Endothelial cell of coronary artery (primary cell): ENCODE measurements around the gene PLD2. TPM values are rescaled to one million over a fixed set of nuclear protein-coding genes. Genes with fewer than 3 reads are reported as not detected.

Experiments
- total RNA-seq: library from RNA; depleted of rRNA; stranded (reverse); fragments of >200 nt; gene quantifications from 2 replicates; pipeline ENCODE4 v1.2.3, GENCODE V29; 2014

The PLD2 gene
- 28.0 and 28.3 TPM in 2 replicates for total RNA-seq

GRCh38 chr17:4806777-4807604 is at the start of gene PLD2:
Gene PLD2, plus strand, starts transcription at chr17:4807152. Its CDS starts 621 bp downstream, at chr17:4807773.

GRCh38 chr17:4771519-4772234 is 35.3 kb upstream of the PLD2 start, which contains the start of gene TM4SF5:
Gene TM4SF5, plus strand, starts transcription at chr17:4771886. Its CDS starts 37 bp downstream, at chr17:4771923.

GRCh38 chr17:4786106-4786511 is 20.8 kb upstream of the PLD2 start, which contains the start of gene VMO1:
Gene VMO1, minus strand, starts transcription at chr17:4786364. Its CDS starts 12 bp downstream, at chr17:4786352.

GRCh38 chr17:4788807-4789700 is 17.9 kb upstream of the PLD2 start, which contains the start of gene GLTPD2:
Gene GLTPD2, plus strand, starts transcription at chr17:4788964. Its CDS starts 48 bp downstream, at chr17:4789012.

GRCh38 chr17:4802228-4802627 is 4.7 kb upstream of the PLD2 start, which contains the start of gene C17orf114:
Gene C17orf114, minus strand, starts transcription at chr17:4802328.

GRCh38 chr17:4833178-4833940 is 26.4 kb downstream of the PLD2 start, which contains the start of gene MINK1:
Gene MINK1, plus strand, starts transcription at chr17:4833340. Its CDS starts 244 bp downstream, at chr17:4833584.

Other genes with a start within 250 kb of the PLD2 start
- gene GGT6, start 246.6 kb upstream of the PLD2 start, total RNA-seq: not detected in 2 replicates
- gene SMTNL2, start 222.6 kb upstream of the PLD2 start, total RNA-seq: under 0.01 TPM in 1 of 2 replicates, not detected in the other
- gene ALOX15, start 165.5 kb upstream of the PLD2 start, total RNA-seq: not detected in 2 replicates
- gene PELP1, start 103.0 kb upstream of the PLD2 start, total RNA-seq: 14.3 and 17.8 TPM in 2 replicates
- 5.3 and 7.0 TPM in 2 replicates for gene ARRB2, start 96.5 kb upstream of the PLD2 start, total RNA-seq
- gene MED11, start 75.7 kb upstream of the PLD2 start, total RNA-seq: 9.3 and 10.7 TPM in 2 replicates
- gene ZMYND15, start 67.3 kb upstream of the PLD2 start, total RNA-seq: under 0.01 TPM in 1 of 2 replicates, not detected in the other
- 1.3 and 1.4 TPM in 2 replicates for gene CXCL16, start 67.2 kb upstream of the PLD2 start, total RNA-seq
- gene TM4SF5, start 35.3 kb upstream of the PLD2 start, total RNA-seq: not detected in 2 replicates
- 0.19 and 0.45 TPM in 2 replicates for gene VMO1, start 20.8 kb upstream of the PLD2 start, total RNA-seq
- gene GLTPD2, start 18.2 kb upstream of the PLD2 start, total RNA-seq: not detected in 2 replicates
- 196 and 275 TPM in 2 replicates for gene PSMB6, start 11.0 kb upstream of the PLD2 start, total RNA-seq
- 30.8 and 48.3 TPM in 2 replicates for gene MINK1, start 26.2 kb downstream of the PLD2 start, total RNA-seq
- 0.63 and 1.6 TPM in 2 replicates for gene C17orf107, start 92.4 kb downstream of the PLD2 start, total RNA-seq
- 0.28 and 1.5 TPM in 2 replicates for gene CHRNE, start 95.9 kb downstream of the PLD2 start, total RNA-seq
- not detected in 2 replicates for gene GP1BA, start 125.1 kb downstream of the PLD2 start, total RNA-seq
- gene SLC25A11, start 132.9 kb downstream of the PLD2 start, total RNA-seq: 53.0 and 53.2 TPM in 2 replicates
- gene RNF167, start 133.1 kb downstream of the PLD2 start, total RNA-seq: 15.5 and 18.8 TPM in 2 replicates
- gene PFN1, start 141.4 kb downstream of the PLD2 start, total RNA-seq: 806 and 926 TPM in 2 replicates
- gene ENO3, start 144.0 kb downstream of the PLD2 start, total RNA-seq: 0.99 and 1.8 TPM in 2 replicates
- gene SPAG7, start 160.7 kb downstream of the PLD2 start, total RNA-seq: 56.9 and 63.6 TPM in 2 replicates
- 4.3 and 13.7 TPM in 2 replicates for gene CAMTA2, start 180.5 kb downstream of the PLD2 start, total RNA-seq
- gene INCA1, start 190.4 kb downstream of the PLD2 start, total RNA-seq: 0.18 and 0.56 TPM in 2 replicates
- 132 and 141 TPM in 2 replicates for gene KIF1C, start 190.8 kb downstream of the PLD2 start, total RNA-seq
- under 0.01 and 0.09 TPM in 2 replicates for gene SLC52A1, start 228.3 kb downstream of the PLD2 start, total RNA-seq